ENCODE measurements around the gene CELA2A.
"Not testable (repeated sequence)": the region's sequence is repeated elsewhere in the genome, so short reads cannot be mapped to it uniquely, and the experiment has no call there.

Gene CELA2A

DNA sequence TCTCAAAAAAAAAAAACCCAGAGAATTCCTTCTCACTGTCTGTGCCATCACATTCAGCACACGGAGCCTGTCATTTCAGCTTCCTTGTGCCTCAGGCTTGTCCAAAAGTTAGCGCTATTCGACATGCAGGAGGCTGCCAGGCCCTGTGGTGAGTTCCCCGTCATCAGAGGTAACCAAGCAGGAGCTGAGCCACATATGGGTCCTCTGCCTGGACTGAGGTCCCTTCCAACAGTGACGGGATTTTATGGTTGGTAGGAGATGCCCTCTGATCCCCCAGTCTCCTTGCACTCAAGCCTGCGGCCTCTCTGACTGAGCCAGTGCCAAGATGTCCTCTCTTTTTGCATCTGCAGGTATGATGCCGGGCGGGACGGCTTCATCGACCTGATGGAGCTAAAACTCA, 31.0 kb upstream of the CELA2A start:
- DNase-seq: no peak

DNA sequence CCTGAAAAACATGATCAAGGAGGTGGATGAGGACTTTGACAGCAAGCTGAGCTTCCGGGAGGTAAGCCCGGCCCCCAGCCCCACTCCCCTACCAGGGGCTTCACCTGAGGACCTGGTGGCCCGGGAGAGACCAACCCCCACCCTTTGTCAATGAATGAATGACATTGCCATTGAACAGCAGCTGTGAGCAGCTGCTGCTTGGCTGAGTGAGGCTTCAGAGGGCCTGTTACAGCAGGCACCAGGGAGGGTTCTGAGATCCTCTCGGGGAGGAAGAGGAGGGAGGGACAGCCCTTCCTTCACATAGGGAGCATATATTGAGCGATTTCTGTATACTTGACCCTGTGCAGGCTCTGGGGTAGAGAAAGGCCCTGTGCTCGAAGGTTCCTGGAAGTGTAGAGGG, 30.6 kb upstream of the CELA2A start:
- no peak for DNase-seq

DNA sequence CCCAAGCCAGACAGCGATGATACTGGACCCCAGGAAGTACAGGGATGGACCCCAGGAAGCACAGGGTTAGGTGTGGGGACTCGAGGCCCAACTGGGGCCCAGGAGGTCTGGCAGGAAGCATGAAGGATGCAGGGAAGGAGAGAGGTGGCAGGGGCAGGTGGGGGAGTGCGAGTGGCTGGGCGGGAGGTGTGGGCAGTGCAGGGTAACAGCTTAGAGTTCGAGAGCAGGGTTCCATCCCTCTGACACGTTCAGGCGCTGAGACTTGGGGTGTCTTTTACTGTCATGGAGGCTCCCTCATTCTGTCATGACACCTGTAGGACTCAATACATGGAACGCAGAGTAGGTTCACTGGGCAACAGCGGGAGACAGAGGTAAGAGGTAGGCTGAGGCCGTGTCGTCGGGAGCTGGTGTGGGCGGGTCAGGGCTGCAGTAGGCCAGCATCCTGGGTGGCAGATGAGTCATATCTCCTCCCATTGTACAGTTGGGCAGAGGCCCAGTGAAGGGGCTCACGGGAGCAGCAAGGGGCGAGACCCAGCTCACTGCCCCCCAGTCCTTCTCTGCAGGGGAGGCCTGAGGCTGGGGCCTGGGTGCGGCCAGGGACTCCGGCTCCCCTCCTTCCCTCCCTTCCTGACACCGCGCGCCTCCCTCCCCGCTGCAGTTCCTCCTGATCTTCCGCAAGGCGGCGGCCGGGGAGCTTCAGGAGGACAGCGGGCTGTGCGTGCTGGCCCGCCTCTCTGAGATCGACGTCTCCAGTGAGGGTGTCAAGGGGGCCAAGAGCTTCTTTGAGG, 29.8 kb upstream of the CELA2A start:
- no peak for DNase-seq

DNA sequence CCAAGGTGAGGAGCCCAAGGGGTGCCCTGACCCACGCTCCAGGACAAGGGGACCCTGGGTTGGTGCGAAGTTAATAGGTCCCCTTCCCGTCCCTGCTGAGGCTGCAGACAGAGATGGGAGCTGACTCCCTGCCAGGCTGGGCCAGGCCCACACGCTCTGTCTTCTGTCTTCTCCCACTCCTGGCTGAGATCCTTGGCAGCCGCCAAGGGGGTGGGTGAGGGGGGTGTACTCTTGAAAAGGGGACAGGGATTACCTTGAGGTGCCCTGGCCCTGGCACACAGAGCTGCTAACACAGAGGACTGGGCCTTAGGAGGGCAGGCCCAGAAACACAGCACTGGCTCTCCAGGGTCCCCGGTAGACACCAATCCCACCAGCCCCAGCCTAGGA, 29.3 kb upstream of the CELA2A start:
- DNase-seq: no peak

DNA sequence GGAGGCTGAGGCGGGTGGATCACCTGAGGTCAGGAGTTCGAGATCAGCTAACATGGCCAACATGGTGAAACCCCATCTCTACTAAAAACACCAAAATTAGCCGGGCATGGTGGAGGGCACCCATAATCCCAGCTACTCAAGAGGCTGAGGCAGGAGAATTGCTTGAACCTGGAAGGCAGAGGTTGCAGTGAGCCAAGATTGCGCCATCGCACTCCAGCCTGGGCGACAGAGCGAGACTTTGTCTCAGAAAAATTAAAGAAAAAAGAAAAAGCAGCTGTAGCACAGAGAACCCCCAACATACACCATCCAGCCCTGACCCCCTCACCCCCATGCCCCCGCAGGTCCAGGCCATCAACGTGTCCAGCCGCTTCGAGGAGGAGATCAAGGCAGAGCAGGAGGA, 28.3 kb upstream of the CELA2A start:
- not testable (repeated sequence) for DNase-seq

DNA sequence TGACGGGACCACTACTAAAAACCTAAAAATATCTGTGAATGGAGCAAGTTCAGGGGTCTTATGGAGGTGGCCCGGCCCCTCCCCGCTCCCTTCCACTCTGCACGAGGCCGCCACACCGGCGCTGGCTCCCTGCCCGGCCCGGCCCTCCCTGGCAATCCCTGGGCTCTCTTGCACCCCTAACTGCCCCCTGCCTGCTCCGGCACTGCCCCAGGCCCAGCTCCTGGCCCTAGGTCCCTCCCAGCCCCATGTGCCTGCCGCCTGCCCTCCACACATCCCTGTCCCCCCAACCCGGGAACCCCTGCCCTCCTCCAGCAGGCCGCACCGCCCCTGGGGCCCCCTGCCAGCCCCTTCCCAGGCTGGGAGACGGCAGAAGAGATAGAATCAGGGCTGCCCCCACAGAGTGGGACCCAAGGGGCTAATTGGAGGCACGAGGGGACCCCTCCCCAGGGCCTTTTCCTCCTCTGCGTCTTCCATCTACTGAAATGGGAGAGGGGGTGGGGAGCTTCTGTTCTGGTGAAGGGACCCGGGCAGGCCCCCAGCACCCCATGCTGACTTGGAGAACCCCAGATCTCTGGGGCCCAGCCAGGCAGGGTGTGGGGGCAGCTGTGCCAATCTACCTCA, 27.6 kb upstream of the CELA2A start:
- no peak for DNase-seq

DNA sequence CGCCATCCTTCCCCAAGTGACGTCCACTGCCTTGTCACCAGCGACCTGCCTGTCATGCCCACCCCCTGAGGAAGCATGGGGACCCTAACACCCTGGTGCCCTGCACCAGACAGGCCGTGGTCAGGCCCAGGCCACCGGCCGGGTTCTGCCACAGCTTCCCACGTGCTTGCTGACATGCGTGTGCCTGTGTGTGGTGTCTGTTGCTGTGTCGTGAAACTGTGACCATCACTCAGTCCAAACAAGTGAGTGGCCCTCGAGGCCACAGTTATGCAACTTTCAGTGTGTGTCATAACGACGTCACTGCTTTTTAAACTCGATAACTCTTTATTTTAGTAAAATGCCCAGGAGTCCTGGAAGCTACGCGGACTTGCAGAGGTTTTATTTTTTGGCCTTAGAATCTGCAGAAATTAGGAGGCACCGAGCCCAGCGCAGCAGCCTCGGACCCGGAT, 26.8 kb upstream of the CELA2A start:
- DNase-seq: no peak

DNA sequence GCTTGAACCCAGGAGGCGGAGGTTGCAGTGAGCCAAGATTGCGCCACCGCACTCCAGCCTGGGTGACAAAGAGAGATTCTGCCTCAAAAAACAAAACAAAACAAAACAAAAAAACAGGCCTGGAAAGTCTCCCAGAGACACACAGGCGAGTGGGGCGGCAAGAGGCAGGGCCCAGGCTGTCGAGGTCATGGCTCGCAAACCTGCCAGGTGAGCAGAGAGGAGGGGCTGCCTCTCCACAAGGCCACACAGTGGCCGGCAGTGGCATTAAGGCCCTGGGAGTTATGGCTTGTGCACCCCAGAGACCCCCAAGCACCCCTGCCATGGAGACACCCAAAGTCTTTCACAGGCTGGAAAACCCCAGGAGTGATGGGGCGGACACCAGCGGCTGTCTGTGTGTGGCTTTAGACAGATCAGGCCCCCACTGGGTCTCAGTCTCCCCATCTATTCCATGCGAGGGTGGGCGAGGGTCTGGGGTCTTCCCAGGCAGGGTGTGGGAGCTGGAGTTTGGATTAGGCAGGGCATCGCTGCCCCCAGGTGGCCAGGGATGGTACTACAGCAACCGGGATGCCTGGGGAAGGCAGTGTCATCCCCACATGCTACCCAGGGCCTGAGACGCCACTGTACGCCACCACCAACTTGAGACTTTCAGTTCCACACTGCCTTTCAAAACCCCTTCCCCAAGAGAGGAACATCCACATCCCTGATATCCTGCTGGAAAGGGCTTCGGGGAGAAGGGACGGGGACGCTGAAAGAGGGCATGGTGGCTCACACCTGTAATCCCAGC, 25.6 kb upstream of the CELA2A start:
- peak in 1 of 2 donors; percentile 69 for DNase-seq

DNA sequence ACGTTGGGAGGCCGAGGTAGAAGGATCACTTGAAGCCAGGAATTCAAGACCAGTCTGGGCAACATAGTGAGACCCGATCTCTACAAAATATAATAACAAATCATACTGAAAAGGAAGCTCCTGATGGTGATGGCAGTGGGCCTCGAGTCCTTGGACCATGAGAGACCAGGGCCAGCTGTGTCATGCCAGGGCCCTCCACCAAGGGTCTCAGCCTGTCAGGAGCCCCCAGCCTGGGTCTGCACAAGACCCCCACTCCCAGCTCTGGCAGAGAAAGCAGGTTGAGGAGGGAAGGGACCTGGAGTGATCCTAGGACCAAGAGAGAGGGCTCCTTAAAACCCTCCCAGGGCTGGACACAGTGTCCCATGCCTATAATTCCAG, 25.0 kb upstream of the CELA2A start:
- no peak for DNase-seq

DNA sequence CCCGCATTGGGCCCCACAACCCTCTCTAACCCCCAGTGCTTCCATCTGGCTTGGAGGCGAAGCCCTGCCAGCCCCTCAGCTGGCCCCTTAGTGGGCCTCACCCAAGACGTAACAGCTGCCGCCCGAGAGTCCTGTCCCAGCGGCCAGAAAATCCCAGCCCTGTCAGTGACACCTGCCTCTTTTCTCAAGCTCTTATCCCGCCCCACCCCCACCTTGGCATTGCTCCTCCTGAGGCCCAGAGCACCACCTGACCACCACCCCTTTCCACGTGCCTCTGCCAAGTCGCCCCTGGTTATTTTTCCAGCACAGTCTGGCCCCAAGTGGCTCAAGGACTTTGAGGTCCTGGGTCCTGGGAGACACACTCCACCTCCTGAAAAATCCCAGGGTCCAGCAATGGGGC, 24.2 kb upstream of the CELA2A start:
- no peak for DNase-seq

DNA sequence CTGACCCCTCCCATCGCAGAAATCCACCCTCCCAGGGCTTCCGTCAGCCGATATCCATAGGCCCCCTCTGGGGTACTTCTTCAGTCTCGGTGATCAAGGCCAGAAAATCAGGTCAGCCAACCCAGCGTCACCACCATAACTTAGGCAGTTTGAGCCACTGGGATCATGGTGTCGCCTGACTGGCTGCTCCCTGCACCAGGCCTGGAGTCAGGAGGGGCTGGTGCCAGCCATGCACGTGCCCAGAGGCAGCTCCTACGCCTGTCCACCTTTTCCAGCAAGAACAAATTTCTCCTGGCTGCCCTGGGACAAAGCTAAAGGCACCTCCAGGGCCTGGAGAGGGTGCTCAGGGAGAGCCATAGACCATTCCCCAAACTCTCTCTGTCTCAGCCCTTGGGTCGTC, 23.1 kb upstream of the CELA2A start:
- no peak for DNase-seq

DNA sequence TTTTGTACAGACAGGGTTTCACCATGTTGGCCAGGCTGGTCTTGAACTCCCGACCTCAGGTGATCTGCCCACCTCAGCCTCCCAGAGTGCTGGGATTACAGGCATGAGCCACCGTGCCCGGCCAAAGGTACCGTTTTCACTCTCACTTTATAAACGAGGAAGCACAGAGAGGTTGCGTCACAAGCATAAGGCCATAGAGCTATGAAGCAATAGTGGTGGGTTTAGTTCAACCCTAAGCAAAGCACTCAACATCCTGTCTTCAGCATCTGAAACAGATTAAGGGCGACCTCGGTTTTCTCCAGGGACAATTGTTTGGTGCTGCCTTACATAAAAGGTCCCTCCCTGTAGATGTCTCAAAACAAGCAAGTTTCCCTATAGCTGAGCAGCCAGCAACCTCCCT, 21.8 kb upstream of the CELA2A start:
- DNase-seq: not testable (repeated sequence)

DNA sequence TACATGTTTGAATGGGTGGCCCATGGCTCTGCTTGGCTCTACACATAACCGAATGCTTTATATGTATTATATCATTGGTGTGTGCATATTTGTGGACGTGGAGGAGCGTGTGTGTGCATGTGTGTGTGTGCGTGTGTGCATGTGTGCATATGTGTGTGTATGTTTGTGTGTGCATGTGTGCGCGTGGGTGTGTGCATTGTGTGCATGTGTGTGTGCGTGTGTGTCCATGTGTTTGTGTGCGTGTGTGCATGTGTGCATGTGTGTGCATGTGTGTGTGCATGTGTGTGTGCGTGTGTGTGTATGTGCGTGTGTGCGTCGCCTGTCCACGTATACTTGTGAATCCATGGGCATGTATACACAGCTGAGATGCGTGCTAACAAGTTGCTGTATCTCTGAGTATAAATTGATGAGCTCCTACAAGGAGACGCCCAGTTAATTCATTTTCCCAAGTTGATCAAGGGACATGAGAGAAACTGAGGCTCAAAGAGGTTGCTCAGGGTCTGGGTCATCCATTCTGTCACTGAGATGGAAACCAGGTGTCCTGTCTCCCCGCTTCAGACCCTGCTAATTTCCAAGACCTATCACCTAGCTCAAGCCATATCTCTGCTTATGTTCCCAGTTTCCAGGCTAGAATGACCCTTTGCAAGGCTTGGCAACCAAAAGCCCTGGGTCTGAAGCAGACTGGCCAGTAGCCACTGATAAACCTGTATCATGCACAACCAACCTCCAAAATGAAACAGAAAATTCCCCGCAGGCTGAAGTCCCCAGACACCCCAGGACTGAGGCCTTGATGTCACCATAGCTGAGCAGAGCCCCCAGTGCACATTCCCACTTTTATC, 21.1 kb upstream of the CELA2A start:
- no peak for DNase-seq

DNA sequence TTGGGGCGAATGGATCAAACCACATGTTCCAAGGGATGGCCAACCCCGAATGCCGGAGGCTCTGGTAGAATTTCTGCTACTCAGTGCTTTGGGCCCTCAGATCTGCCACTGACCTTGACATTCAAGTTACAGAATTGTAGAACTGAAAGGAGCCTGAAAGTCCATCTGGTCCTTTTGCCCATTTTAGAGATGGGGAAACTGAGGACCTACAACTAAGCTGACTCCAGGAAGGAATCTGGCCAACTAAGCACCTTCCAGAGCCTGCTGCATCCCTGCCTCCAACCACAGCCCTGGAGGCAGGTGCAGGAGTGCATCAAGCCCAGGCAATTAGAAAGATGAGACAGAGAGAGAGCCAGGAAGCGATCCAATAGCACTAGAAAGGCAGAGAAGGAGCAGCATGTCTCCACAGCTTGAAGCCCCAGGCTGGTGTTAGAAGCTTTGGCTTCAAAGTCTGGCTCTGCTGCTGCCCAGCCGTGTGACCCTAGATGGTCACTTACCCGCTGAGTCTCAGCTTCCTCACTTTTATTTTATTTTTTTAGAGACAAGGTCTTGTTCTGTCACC, 19.6 kb upstream of the CELA2A start:
- no peak for DNase-seq

DNA sequence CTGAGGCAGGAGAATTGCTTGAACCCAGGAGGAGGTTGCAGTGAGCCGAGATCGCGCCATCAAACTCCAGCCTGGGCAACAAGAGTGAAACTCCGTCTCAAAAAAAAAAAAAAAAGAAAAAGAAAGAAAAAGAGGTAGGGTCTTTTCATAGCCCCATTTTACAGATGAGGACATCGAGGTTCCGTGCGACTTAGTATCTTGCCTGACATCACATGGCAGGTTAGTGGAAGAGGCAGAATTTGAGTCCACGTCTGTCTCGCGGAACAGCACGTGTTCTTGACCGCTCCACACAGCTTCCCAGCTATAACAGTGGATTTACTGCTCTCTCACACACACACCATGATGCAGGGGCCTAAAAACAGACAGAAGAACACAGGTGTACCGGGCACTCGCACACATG, 17.2 kb upstream of the CELA2A start:
- no peak for DNase-seq

DNA sequence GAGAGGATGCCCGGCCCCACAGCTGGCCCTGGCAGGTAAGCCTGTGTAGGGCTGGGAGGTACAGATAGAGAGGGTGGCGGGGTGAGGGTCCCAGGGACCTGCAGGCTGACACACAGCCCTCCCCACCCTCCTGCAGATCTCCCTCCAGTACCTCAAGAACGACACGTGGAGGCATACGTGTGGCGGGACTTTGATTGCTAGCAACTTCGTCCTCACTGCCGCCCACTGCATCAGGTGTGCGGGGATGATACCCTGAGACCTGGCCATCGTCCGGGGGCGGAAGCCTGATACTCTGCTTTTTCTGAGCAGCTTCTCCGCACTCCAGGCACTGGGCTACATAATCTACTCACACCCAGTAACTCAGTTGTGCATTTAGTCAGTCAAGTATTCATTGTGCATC, 16.2 kb upstream of the CELA2A start:
- DNase-seq: no peak

DNA sequence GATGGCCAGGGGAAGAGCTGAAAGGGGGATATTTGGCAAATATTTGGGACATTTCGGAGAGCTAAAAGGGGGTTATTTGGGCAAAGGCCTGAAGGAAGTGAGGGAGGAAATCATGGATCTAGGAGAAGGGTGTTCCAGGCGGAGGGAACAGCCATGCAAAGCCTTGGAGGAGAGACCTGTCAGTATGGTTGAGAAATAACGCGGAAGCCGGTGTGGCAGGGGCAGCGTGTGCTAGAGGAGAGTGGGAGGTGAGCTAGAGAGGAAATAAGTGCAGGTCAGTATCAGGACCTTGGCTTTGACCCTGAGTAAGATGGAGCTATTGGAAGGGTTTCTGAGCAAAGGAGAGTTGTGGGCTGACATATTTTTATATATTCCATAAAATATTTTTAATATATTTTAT, 15.3 kb upstream of the CELA2A start:
- DNase-seq: no peak

DNA sequence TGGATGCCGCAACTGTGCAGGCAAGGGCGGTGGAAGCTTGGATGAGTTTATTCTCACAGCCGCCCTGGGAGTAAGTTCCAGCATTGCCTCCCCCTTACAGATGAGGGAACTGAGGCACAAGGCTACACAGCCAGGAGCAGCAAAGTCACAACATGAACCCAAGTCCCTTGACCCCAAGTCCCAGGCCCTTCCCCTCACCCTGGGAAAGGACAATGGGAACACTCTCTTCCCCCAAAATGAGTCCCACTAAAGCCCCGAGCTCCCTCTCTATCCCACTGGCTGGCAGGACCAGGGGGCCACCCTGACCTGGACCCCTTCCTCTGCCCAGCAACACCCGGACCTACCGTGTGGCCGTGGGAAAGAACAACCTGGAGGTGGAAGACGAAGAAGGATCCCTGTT, 14.4 kb upstream of the CELA2A start:
- no peak for DNase-seq

DNA sequence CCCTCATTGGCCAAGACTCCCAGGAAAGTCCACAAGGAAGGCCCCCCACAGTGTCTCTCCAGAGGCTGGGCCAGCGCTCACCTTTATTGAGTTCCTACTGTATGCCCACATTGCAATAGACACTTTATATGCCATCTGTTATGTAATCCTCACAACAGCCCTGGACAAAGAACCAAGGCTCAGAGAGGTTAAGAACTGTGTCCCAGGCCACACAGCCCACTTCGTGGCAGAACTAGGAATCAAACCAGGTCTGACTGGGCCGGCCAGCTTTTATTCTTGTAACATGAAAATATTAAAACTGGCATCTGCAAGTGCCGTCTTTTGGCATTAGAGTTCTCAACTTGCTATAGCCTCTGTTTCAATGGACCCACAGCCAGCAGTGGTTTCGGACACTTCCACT, 13.8 kb upstream of the CELA2A start:
- no peak for DNase-seq

DNA sequence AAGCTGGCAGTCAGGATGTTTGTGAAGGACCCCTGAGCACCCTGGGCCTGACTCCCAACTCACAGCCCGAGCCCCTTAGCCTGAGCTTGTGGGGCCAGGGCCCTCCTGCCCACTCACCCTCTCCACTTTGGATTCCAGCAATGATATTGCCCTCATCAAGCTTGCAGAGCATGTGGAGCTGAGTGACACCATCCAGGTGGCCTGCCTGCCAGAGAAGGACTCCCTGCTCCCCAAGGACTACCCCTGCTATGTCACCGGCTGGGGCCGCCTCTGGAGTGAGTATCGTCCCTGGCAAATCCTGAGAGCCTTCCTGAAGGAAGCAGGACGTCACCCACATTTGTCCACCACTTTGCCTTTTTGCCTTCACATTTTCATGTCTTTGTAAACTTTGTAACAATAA, 13.3 kb upstream of the CELA2A start:
- no peak for DNase-seq

DNA sequence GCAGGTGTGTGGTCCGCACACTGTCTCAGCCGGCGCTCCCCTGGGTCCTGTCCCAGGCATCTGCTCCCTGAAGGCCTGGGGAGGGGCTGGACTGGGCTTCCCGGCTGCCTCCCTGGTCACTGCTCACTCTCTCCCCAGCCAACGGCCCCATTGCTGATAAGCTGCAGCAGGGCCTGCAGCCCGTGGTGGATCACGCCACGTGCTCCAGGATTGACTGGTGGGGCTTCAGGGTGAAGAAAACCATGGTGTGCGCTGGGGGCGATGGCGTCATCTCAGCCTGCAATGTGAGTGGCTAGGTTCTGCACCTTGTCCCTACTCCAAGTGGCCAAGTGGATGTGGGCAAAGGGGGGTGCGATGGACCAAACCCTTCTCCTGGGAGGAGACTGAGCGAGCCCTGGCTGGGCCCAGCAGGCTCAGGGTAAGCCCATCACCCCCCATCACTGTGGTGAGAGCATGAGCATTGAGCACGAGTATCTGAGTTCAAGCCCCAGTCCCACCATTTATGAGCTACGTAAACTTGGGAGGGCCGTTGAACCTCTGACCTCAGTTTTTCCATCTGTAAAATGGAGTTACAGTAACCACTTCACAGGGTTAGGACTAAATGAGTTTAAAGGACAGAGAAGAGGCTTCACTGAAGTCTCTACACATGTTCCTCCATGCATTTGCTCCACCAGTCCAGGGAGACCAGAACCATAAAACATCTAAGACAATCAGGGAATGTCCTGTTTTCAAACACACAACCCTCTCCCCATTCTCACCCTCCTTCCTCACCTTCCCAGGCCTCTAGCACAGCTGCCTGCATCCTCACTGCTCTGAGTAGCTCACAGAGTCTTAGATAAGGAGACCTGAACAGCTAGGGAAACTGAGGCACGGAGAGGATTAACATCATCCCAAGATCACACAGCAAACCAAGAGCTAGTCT, 11.8 kb upstream of the CELA2A start:
- no peak for DNase-seq
